Kidney epithelial cell (primary cell): ENCODE data around the gene GAREM1. TPM values are rescaled to one million over a fixed set of nuclear protein-coding genes. Genes with fewer than 3 reads are reported as not detected.

ENCODE experiments used
- DNase-seq: peaks from one replicate; pipeline ENCODE4 v3.0.0-alpha.2; 2010; ENCODE audit warnings: low read depth
- H3K27me3 ChIP-seq: 2 replicates; pipeline ENCODE4 v1.6.0; 2011; ENCODE audit warnings: low read length; ENCODE audit not compliant: control insufficient read depth, insufficient read depth
- H3K36me3 ChIP-seq: 2 replicates; pipeline ENCODE4 v1.5.1; 2011; ENCODE audit warnings: low read length; ENCODE audit not compliant: control insufficient read depth, insufficient read depth
- H3K4me3 ChIP-seq: 2 replicates; pipeline ENCODE4 v1.5.1; 2011; ENCODE audit warnings: low read depth, mild to moderate bottlenecking, control low read depth, low read length
- CTCF ChIP-seq: IDR thresholded peaks from 2 replicates; pipeline ENCODE4 v1.5.1; 2011; ENCODE audit warnings: mild to moderate bottlenecking, moderate library complexity, low read length, control low read depth, inconsistent platforms; ENCODE audit not compliant: insufficient read depth, poor library complexity, severe bottlenecking
- total RNA-seq: library from RNA; depleted of rRNA; stranded (reverse); fragments of >200 nt; gene quantifications from 2 replicates; pipeline ENCODE4 v1.2.3, GENCODE V29; 2015

GAREM1 gene
- total RNA-seq, 1 donor from 2014 or later = 2.9 TPM

- no peaks in the 10 kb centered on the region for H3K27me3 ChIP-seq
- no peak overlapping the region for H3K4me3 ChIP-seq
- no peaks in the 10 kb centered on the region for H3K36me3 ChIP-seq
- DNase-seq = no peak
- TF ChIP-seq CTCF = no peak
Observed at GRCh38 chr18:32455361-32455760, 15.3 kb downstream of the GAREM1 start.

- TF ChIP-seq CTCF = no peak
- Histone ChIP-seq H3K4me3 (no peak overlapping the region), H3K27me3 (no peaks in the 10 kb centered on the region), H3K36me3 (no peaks in the 10 kb centered on the region)
- no peak for DNase-seq
Observed at GRCh38 chr18:32454593-32454992, 16.1 kb downstream of the GAREM1 start.

GRCh38 chr18:32450874-32451273 lies 19.8 kb downstream of the GAREM1 start:
- Histone ChIP-seq H3K27me3 (no peaks in the 10 kb centered on the region), H3K36me3 (no peaks in the 10 kb centered on the region), H3K4me3 (no peak overlapping the region)
- DNase-seq = no peak
- no peak for TF ChIP-seq CTCF

- no peak for TF ChIP-seq CTCF
- H3K36me3 ChIP-seq = no peaks in the 10 kb centered on the region
- H3K4me3 ChIP-seq = no peak overlapping the region
- DNase-seq = no peak
- no peaks in the 10 kb centered on the region for H3K27me3 ChIP-seq
Observed at GRCh38 chr18:32450026-32450691, 20.5 kb downstream of the GAREM1 start.

- no peak for TF ChIP-seq CTCF
- no peaks in the 10 kb centered on the region for H3K27me3 ChIP-seq
- no peak for DNase-seq
- H3K36me3 ChIP-seq = no peaks in the 10 kb centered on the region
- no peak overlapping the region for H3K4me3 ChIP-seq
Observed at GRCh38 chr18:32446780-32447179, 23.9 kb downstream of the GAREM1 start.

GRCh38 chr18:32445846-32446245 lies 24.8 kb downstream of the GAREM1 start:
- TF ChIP-seq CTCF = no peak
- DNase-seq = no peak

More at GRCh38 chr18:32445846-32446245, 24.8 kb downstream of the GAREM1 start:
- no peak overlapping the region for H3K4me3 ChIP-seq
- no peaks in the 10 kb centered on the region for H3K27me3 ChIP-seq
- H3K36me3 ChIP-seq = no peaks in the 10 kb centered on the region
